Iris pigment epithelial cell (primary cell): ENCODE measurements around the gene MMP12.
"Not testable (repeated sequence)": the region's sequence is repeated elsewhere in the genome, so short reads cannot be mapped to it uniquely, and the experiment has no call there.

ENCODE experiments used
- DNase-seq: peaks from one replicate; pipeline ENCODE4 v3.0.0-alpha.2; 2011; ENCODE audit warnings: low read depth

Gene MMP12

DNA sequence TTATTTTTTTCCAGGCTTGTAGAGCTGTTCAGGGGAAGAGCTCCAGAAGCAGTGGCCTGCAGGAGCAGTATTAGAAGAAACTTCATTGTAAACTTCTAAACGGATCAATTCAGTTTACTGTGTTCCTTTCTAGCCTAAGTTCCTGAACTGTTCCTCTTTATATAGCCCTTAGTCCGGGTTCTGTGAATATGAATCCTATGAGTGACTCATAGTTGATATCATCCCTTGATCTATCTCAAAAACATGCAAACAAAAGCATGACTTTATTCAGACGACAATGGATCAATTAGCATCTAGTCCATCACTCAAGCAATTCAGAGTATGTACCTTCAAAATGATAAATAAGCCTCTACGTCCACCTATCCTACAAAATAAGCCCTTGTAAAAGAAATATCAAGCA lies at the start of gene MMP12:
MMP12 (minus strand) TSS at position 131 of the 400 bp plus-strand sequence; CDS start at position 86, 45 bp downstream.
- no peak for DNase-seq

DNA sequence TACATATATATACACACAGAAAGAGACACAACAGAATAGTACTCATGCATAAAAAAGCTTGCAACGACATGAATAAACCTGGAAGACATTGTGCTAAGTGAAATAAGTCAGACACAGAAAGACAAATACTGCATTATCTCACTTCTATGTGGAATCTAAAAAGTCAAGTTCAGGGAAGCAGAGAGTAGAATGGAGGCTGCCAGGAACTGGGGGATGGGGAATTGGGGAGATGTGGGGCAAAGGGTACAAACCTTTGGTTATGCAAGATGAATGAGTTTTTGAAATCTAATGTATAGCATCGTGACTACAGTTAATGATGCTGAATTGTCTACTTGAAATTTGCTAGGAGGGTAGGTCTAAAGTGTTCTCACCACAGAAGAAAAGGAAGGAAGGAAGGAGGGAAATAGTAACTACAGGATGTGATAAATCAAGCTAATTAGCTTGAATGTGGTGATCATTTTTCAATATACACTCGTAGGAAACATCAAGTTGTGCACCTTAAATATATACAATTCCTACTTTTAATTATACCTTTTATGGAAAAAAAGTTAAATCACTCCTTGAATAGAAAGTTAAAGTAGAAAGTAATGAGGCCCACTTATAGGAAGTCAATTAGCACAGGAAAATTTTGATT lies 46.9 kb upstream of the MMP12 start:
- DNase-seq, result no peak

DNA sequence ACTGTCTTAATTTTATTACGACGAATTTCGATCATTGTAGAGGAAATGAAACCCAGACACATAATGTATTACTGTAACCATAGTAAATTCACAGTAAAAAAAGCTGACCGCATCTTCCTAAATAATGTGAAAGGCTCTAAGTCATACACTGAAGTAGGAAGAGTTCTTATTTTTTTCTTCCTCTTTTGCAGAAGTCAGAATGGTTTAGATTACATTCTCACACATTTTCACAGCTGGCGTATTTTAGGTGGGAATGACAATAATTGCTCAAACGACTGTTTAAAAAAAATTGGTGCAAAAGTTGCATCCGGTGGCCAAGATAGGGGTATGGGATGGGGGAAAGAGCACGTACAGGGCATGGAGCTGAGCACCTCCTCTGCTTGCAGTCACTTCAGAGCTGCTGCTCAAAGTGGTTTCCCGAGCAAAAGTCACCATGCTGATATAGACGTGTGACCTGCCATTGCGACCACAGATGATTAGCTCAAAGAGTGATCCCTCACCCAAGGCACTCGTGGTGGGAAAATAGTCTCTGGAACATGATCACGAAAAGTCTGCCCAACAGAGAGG lies 45.4 kb upstream of the MMP12 start:
- DNase-seq, result no peak

DNA sequence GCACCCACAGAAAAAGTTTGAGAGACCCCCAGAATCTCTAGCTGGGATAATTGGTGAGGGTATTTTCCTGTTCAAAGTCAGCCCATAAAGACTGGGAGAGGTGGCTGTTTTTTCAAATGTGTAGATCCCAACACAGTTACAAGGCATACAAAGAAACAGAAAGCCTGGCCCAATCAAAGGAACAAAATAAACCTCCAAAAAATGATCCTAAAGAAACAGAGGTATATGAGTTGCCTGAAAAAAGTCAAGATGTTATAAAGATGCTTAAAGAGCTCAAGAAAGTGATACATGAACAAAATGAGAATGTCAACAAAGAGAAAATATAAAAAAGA lies 40.2 kb upstream of the MMP12 start:
- DNase-seq, result no peak

DNA sequence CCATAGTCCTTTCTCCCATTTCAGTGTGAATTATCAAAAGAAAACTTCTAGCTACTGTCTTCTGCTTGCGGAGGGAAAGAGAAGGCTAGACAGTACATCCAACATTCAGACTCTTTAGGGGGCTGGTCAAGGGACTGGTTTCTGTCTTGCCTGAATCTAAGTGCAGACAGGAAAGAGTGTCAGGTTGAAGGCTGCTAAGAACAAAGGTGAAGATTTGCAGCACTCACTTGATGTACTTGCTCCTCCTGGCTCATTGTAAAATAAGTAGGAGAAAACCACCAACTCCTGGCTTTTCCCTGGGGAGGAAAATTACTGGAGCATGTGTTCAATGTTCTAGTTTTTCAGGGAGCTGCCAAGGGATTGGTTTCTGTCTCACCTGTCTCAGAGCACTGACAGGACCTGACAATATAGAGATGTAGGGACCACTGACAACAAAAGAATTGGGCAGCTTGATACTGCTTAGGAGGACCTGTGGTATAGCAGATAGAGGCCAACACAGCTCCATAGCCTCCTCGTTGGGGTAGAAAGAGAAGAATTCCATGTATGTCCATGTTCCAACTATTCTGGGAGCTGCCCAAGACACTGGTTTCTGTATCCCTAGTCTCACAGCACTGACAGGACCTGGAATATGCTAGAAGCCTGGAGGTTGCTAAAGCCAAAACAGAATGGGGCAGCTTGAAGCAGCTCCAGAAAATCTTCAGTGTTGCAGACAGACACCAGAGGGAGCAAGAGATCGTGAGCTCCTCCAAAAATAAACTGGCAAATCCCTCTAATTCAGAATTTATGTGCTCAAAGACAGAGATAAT lies 39.7 kb upstream of the MMP12 start:
- DNase-seq, result peak; percentile 50

DNA sequence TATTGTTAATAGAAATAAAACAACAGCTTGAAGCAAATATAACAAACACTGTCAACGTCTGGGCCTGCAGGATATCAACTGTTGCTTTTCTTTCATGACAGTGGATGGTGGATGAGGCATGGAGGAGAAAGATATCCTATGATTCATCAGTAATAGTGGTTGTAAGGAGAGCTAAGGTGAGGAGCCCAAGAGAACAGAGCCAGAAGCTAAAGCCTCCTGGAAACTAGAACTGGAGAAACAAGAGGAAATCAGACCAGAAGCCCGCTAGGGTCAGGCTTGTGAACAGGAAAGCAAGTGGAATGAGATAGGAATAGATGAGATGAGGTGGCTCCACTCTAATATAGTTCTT lies 37.7 kb upstream of the MMP12 start:
- no peak for DNase-seq

DNA sequence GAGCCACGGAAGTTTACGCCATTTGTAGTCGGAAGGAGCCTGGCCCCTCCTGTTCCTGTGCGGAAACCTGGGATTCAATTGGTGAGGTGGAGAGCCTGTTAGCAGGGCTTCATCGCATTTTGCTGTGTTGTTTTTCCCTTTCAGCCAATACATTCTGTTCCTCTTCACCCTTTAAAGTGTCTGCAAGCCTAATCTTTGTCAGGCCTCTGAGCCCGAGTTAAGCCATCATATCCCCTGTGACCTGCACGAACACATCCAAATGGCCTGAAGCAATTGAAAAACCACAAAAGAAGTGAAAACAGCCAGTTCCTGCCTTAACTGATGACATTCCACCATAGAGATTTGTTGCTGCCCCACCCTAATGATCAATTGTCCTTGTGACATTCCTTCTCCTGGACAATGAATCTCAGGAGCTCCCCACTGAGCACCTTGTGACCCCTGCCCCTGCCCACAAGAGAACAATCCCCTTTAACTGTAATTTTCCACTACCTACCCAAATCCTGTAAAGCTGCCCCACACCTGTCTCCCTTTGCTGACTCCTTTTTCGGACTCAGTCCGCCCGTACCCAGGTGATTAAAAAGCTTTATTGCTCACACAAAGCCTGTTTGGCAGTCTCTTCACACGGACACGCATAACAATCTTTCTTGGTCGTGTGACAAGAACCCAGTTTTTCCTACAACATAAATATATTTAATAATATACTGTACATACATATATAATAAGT lies 37.1 kb upstream of the MMP12 start:
- no peak for DNase-seq

GRCh38 chr11:102905848-102906247 lies 31.1 kb upstream of the MMP12 start:
- DNase-seq, result not testable (repeated sequence)

- not testable (repeated sequence) for DNase-seq
Observed at GRCh38 chr11:102903895-102904294, 29.1 kb upstream of the MMP12 start.

DNA sequence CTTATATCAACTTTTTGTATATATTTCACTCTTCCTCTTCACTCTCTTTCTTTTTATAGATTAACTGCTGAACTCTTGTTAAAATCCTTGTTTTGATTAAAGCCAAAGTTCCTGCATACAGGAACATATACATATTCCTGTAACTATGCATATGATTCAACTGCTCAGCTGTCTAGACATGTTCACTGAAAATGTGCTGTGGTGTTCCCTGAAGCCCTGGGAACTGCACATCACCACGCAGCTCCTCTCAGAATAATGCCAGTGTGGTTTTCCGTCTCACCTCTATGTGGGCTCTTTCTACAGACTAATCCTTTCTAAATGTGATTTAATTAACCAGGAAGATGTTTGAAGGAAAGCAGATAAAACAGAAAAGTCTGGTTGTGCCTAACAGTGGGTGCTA lies 25.6 kb upstream of the MMP12 start:
- DNase-seq, result peak; percentile 3

DNA sequence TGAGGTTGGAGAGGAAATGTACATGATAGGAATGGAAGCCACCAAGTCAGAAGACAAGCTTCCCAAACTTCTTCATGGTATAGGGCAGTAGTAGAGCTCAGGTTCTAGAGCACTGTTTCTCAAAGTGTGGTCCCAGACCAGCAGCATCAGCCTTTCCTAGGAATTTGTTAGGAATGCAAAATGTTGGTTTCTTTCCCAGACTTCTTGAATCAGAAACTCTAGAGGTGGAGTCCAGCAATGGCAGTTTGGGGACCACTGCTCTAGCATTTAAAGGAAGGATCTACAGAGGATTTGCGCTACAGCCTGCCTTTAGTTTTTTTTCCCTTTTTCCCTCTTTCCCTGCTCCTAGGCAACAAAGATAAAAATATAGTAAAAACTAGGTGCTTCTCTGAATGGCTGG lies 17.0 kb upstream of the MMP12 start:
- DNase-seq, result no peak

DNA sequence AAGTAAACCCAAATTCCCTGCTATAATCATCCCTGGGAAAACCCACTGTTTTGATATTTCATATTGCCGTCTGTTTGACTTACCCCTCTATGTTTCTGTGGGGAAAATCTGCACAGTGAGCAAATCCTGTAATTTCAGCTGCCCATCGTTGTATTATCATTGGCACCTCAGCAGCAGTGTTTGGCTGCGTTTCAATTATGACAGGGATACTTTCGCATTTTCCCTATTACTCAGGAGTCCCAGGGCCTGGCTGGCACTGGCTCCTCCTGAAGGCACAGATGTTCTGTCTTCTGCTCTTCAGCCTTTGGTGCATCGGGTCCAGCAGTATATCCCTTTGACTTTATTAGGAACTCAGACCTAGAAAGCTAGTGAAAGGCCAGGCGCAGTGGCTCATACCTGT lies 12.2 kb upstream of the MMP12 start:
- no peak for DNase-seq

- DNase-seq, result no peak
Observed at GRCh38 chr11:102883141-102883540, 8.4 kb upstream of the MMP12 start.

DNA sequence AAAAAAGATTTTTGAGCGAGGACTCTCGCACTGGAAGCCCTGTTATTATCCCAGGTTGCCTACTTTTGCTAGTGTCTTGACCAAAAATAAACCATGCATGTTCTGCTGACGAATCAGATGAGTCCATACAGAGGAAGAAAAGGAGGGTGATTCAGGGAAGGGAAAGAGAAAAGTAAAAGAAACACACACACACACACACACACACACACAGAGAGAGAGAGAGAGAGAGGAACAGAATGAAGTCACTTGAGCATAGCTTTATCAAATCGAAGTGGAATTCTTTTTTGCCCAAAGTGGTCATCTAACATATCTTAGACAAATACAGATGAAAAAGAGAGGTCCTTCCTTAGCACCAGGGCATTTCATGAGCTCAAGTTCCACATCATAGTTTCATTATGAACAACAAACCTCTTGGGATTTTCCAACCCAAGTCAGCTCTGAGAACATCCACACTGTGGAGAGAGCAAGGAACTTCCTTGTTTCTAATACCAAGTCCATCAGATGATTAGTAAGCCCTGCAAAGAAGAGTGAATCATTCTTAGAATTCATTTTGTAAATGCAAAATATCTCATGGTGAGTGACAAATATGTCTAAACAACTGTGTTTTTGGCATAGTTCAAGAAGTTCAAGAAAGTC lies 7.7 kb upstream of the MMP12 start:
- peak; percentile 17 for DNase-seq

DNA sequence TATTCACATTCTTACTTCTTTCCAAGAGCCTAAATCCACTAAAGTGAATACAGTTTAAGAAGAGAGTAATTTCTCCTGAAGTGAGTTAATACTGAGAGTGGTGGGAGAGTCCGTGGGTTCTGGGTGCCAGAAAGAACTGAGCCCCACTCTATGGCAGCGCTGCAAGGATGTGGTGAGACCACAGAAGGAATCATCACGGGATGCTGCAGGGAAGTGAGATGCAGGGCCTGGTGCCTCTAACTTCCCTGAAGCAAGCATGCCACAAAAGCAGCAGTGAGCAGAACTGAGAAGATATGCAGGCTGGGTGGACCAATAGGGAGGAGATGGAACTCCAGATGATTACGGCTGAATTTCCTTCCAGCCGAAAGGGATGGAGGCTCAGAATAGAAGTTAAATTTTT lies 5.0 kb upstream of the MMP12 start:
- no peak for DNase-seq

DNA sequence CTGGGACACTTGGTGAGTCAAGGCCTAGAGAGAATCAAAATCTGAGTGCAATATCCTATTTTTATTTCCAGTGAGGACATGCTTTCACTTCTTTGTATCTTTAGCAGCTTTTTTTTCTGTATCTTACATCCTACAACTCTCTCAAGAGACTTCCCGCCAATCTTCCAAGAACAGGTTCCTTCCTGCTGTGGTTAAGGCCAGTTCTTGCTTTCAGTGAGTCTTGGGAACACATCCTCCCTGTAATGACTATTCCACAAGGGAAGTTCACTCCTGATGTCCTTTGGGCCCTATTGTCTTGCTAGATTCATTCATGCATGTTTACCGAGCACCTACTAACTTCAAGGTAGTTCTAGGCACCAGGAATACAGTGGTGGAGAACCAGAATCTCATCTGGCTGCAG lies 3.8 kb upstream of the MMP12 start:
- no peak for DNase-seq

DNA sequence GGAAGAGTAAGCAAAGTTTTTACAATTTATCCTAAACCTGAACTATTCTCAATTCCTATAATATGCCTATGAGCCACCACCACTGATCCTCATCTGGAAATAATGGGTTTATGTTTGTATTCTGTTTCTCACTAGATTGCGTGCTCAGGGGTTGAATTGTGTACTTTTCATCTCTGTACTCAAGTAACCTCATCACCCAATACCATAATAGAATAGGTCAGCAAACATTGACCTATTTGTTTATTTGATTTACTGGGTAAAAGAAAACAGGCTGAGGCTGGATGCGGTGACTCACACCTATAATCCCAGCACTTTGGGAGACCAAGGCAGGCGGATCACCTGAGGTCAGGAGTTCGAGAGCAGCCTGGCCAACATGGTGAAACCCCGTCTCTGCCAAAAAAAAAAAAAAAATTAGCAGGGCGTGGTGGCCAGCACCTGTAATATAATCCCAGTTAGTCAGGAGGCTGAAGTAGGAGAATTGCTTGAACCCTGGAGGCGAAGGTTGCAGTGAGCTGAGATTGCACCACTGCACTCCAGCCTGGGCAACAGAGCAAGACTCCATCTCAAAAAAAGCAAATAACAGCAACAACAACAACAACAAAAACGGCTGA lies 5.3 kb downstream of the MMP12 start:
- DNase-seq, result peak; percentile 15

GRCh38 chr11:102868339-102868738 lies 6.4 kb downstream of the MMP12 start:
- peak; percentile 25 for DNase-seq

- DNase-seq, result no peak
Observed at GRCh38 chr11:102864724-102865123, 10.1 kb downstream of the MMP12 start.

GRCh38 chr11:102853956-102854355 lies 20.8 kb downstream of the MMP12 start:
- no peak for DNase-seq

DNA sequence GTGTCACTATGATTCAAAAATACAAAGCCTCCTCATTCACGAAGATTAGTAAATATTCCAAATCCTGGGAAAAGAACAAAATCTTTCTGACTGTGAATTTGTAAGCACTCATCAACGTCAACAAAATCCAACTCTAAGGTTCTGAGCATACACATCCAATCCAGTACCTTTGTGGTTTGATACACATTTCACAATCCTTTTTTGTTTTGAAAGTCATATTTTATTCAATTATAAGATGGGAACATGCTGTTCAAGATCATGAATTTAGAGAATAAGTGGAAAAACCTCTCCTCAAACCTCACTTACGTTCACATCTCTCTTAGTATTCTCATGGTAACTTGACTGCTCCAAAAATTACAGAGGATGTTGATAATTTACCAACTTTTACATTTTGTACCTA lies 21.7 kb downstream of the MMP12 start:
- DNase-seq, result no peak
